Epithelial cell of esophagus (primary cell): ENCODE results near the gene ATG13.

ENCODE experiments used
- DNase-seq: peaks from one replicate; pipeline ENCODE4 v3.0.0; 2010; ENCODE audit warnings: low read depth
- H3K4me3 ChIP-seq: 2 replicates; pipeline ENCODE4 v1.5.1; 2011; ENCODE audit warnings: mild to moderate bottlenecking, low read length, control low read depth
- CTCF ChIP-seq: IDR thresholded peaks from 2 replicates; pipeline ENCODE4 v1.5.1; 2011; ENCODE audit warnings: low read depth, mild to moderate bottlenecking, low read length, control low read depth, inconsistent platforms; ENCODE audit not compliant: insufficient read depth; ENCODE audit errors: missing control alignments

The ATG13 gene

DNA sequence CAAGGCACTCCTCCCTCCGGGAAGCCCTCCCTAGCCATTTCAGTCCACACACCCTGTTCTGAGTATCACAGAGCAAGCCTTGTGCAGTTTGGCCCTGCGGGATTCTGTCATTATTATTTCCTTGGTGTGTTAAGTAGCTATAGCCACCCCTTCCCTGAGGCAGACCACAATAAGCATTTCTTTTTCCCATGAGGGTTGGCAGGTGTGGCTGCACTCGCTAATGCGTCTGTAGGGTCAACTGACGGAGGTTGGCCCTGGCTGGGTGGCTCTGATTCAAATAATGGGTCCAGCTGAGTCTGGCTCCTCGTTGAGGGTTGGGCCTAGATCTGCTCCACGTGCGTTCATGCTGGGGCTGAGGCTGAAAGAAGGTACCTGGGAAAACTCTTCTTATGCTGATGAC lies 106.7 kb downstream of the ATG13 start:
- no peak overlapping the region for H3K4me3 ChIP-seq
- no peak for DNase-seq
- no peak for TF ChIP-seq CTCF
